HAP-1 (cell line): ENCODE measurements around the gene JAG1.
A peak's percentile ranks its signal among the peaks of the same experiment; 100 is the strongest.

Experiments
- DNase-seq, 2 experiments: peaks; one replicate each; pipeline ENCODE4 v3.0.0-alpha.2; 2016 to 2020; ENCODE audit warnings: low spot score in 2 of 2
- H3K27me3 ChIP-seq: fragments of 250-450 bp; sonication (Bioruptor Pico); 2 replicates; pipeline ENCODE4 v1.5.1; 2020; ENCODE audit warnings: low read depth, mild to moderate bottlenecking, moderate library complexity
- H3K36me3 ChIP-seq: fragments of 250-450 bp; sonication (Bioruptor Pico); replicated peaks from 2 replicates; pipeline ENCODE4 v1.5.1; 2020; ENCODE audit warnings: mild to moderate bottlenecking
- H3K4me1 ChIP-seq: fragments of 250-450 bp; sonication (Bioruptor Pico); 2 replicates; pipeline ENCODE4 v1.5.1; 2020; ENCODE audit warnings: mild to moderate bottlenecking
- H3K4me3 ChIP-seq: fragments of 250-450 bp; sonication (Bioruptor Pico); 2 replicates; pipeline ENCODE4 v1.5.1; 2020; ENCODE audit warnings: mild to moderate bottlenecking, moderate library complexity
- H3K9me3 ChIP-seq: fragments of 250-450 bp; sonication (Bioruptor Pico); 2 replicates; pipeline ENCODE4 v1.5.1; 2020; ENCODE audit warnings: mild to moderate bottlenecking, moderate library complexity
- in situ Hi-C: fragments of 300-500 bp; cut with MboI; formaldehyde crosslinking; loops from 3 replicates; pipeline ENCODE4 v1.14.3; 2020; ENCODE audit warnings: low sequenced_read_pairs, inconsistent platforms, mixed read lengths

Gene JAG1

GRCh38 chr20:10709916-10710315 is 36.1 kb upstream of the JAG1 start:
- H3K36me3 ChIP-seq = no peaks in the 10 kb centered on the region
- no peak for DNase-seq
- no peaks in the 10 kb centered on the region for H3K27me3 ChIP-seq
- H3K4me1 ChIP-seq = peaks cover 18% of the 10 kb centered on the region
- in situ Hi-C loops = no loop called here
- H3K4me3 ChIP-seq = no peak overlapping the region
- no peaks in the 10 kb centered on the region for H3K9me3 ChIP-seq

GRCh38 chr20:10708351-10709185 is 34.8 kb upstream of the JAG1 start:
- Histone ChIP-seq H3K4me1 (peaks cover 16% of the 10 kb centered on the region), H3K9me3 (no peaks in the 10 kb centered on the region), H3K27me3 (no peaks in the 10 kb centered on the region), H3K36me3 (no peaks in the 10 kb centered on the region), H3K4me3 (no peak overlapping the region)
- DNase-seq = peak; percentile 51 to 68
- in situ Hi-C loops = no loop called here

- in situ Hi-C loops = no loop called here
- Histone ChIP-seq H3K4me3 (no peak overlapping the region), H3K4me1 (peaks cover 16% of the 10 kb centered on the region), H3K27me3 (no peaks in the 10 kb centered on the region), H3K36me3 (no peaks in the 10 kb centered on the region), H3K9me3 (no peaks in the 10 kb centered on the region)
- DNase-seq = no peak
Measured at GRCh38 chr20:10707791-10708190, 34.0 kb upstream of the JAG1 start.

- H3K4me1 ChIP-seq = peaks cover 12% of the 10 kb centered on the region
- in situ Hi-C loops = no loop called here
Measured at GRCh38 chr20:10707068-10707467, 33.3 kb upstream of the JAG1 start.

GRCh38 chr20:10706460-10706811 is 32.6 kb upstream of the JAG1 start:
- in situ Hi-C loops = no loop called here
- DNase-seq = no peak
- H3K9me3 ChIP-seq = no peaks in the 10 kb centered on the region
- no peak overlapping the region for H3K4me3 ChIP-seq
- no peaks in the 10 kb centered on the region for H3K27me3 ChIP-seq
- peaks cover 8% of the 10 kb centered on the region for H3K4me1 ChIP-seq
- no peaks in the 10 kb centered on the region for H3K36me3 ChIP-seq

More at GRCh38 chr20:10707068-10707467, 33.3 kb upstream of the JAG1 start:
- no peaks in the 10 kb centered on the region for H3K36me3 ChIP-seq
- no peaks in the 10 kb centered on the region for H3K9me3 ChIP-seq
- no peak for DNase-seq
- no peak overlapping the region for H3K4me3 ChIP-seq
- H3K27me3 ChIP-seq = no peaks in the 10 kb centered on the region

- Histone ChIP-seq H3K4me1 (peaks cover 8% of the 10 kb centered on the region), H3K36me3 (no peaks in the 10 kb centered on the region), H3K27me3 (no peaks in the 10 kb centered on the region), H3K4me3 (no peak overlapping the region), H3K9me3 (no peaks in the 10 kb centered on the region)
- in situ Hi-C loops = no loop called here
- no peak for DNase-seq
Measured at GRCh38 chr20:10705801-10706459, 32.1 kb upstream of the JAG1 start.

GRCh38 chr20:10701607-10702006 is 27.8 kb upstream of the JAG1 start:
- no peaks in the 10 kb centered on the region for H3K36me3 ChIP-seq
- H3K27me3 ChIP-seq = no peaks in the 10 kb centered on the region
- H3K4me3 ChIP-seq = no peak overlapping the region
- DNase-seq = no peak
- no peaks in the 10 kb centered on the region for H3K9me3 ChIP-seq
- in situ Hi-C loops = no loop called here
- no peaks in the 10 kb centered on the region for H3K4me1 ChIP-seq

- no peak for DNase-seq
- in situ Hi-C loops = no loop called here
- no peaks in the 10 kb centered on the region for H3K4me1 ChIP-seq
- no peak overlapping the region for H3K4me3 ChIP-seq
- no peaks in the 10 kb centered on the region for H3K27me3 ChIP-seq
- H3K9me3 ChIP-seq = no peaks in the 10 kb centered on the region
- H3K36me3 ChIP-seq = no peaks in the 10 kb centered on the region
Measured at GRCh38 chr20:10699941-10700340, 26.1 kb upstream of the JAG1 start.

GRCh38 chr20:10699489-10699888 is 25.7 kb upstream of the JAG1 start:
- Histone ChIP-seq H3K9me3 (no peaks in the 10 kb centered on the region), H3K27me3 (no peaks in the 10 kb centered on the region), H3K4me3 (no peak overlapping the region), H3K4me1 (no peaks in the 10 kb centered on the region), H3K36me3 (no peaks in the 10 kb centered on the region)
- no peak for DNase-seq
- in situ Hi-C loops = no loop called here

GRCh38 chr20:10696650-10697049 is 22.9 kb upstream of the JAG1 start:
- H3K9me3 ChIP-seq = no peaks in the 10 kb centered on the region
- H3K27me3 ChIP-seq = no peaks in the 10 kb centered on the region
- in situ Hi-C loops = no loop called here
- DNase-seq = peak in 1 of 2 experiments; percentile 53
- H3K36me3 ChIP-seq = no peaks in the 10 kb centered on the region
- no peaks in the 10 kb centered on the region for H3K4me1 ChIP-seq
- H3K4me3 ChIP-seq = no peak overlapping the region

GRCh38 chr20:10689385-10689784 is 15.6 kb upstream of the JAG1 start:
- H3K9me3 ChIP-seq = no peaks in the 10 kb centered on the region
- peaks cover 7% of the 10 kb centered on the region; the same call in 1 of the 2 replicates for H3K4me1 ChIP-seq
- in situ Hi-C loops = no loop called here
- H3K27me3 ChIP-seq = no peaks in the 10 kb centered on the region
- no peak for DNase-seq
- no peaks in the 10 kb centered on the region for H3K36me3 ChIP-seq
- H3K4me3 ChIP-seq = no peak overlapping the region

- Histone ChIP-seq H3K9me3 (no peaks in the 10 kb centered on the region), H3K4me1 (peaks cover 7% of the 10 kb centered on the region; the same call in 1 of the 2 replicates), H3K27me3 (no peaks in the 10 kb centered on the region), H3K36me3 (no peaks in the 10 kb centered on the region), H3K4me3 (no peak overlapping the region)
- in situ Hi-C loops = no loop called here
- DNase-seq = no peak
Measured at GRCh38 chr20:10687895-10688294, 14.1 kb upstream of the JAG1 start.

- in situ Hi-C loops = no loop called here
- Histone ChIP-seq H3K9me3 (no peaks in the 10 kb centered on the region), H3K4me1 (peaks cover 7% of the 10 kb centered on the region; the same call in 1 of the 2 replicates), H3K36me3 (no peaks in the 10 kb centered on the region), H3K27me3 (no peaks in the 10 kb centered on the region), H3K4me3 (no peak overlapping the region)
- peak; percentile 18 to 42 for DNase-seq
Measured at GRCh38 chr20:10686356-10687133, 12.7 kb upstream of the JAG1 start.

- no peak for DNase-seq
- no peaks in the 10 kb centered on the region for H3K9me3 ChIP-seq
- no peaks in the 10 kb centered on the region for H3K27me3 ChIP-seq
- no peak overlapping the region for H3K4me3 ChIP-seq
- H3K4me1 ChIP-seq = peaks cover 7% of the 10 kb centered on the region; the same call in 1 of the 2 replicates
- H3K36me3 ChIP-seq = no peaks in the 10 kb centered on the region
- in situ Hi-C loops = no loop called here
Measured at GRCh38 chr20:10683537-10683936, 9.7 kb upstream of the JAG1 start.
